ENCODE data around the gene RBM8A. TPM values are rescaled to one million over a fixed set of nuclear protein-coding genes. Genes with fewer than 3 reads are reported as not detected.

Gene RBM8A
- total RNA-seq, 1 experiment from 2014 or later, result 370 TPM

- no peak for DNase-seq (ENCODE audit: unreplicated experiment)
- H3K4me3 Mint-ChIP-seq (ENCODE audit: unreplicated experiment), result peak overlapping the region; percentile 81
- no peaks in the 10 kb centered on the region for H3K9me3 Mint-ChIP-seq (ENCODE audit: unreplicated experiment)
- no peak overlapping the region for H3K27ac Mint-ChIP-seq (ENCODE audit: low read depth, unreplicated experiment)
- ChIA-PET POLR2A (interaction anchor here (0.8 to 1.6 kb wide), 3 partner anchors 28 to 77 kb away, joined by 3 to 5 read pairs (median 3); partner anchors contain the start of genes ANKRD34A, PIAS3, POLR3GL and RBM8A), CTCF (interaction anchor here (1.0 to 21.0 kb wide), 3 partner anchors 23 to 89 kb away, joined by 3 to 617 read pairs (median 4); partner anchors contain the start of genes ITGA10 and NUDT17)
- peaks cover 10% of the 10 kb centered on the region for H3K36me3 Mint-ChIP-seq (ENCODE audit: insufficient read depth, unreplicated experiment)
- intact Hi-C loops (cut with micrococcal nuclease), result no loop called here
- TF ChIP-seq CTCF (IDR thresholded peaks at IDR 0.05; ENCODE audit: unreplicated experiment), result no peak
- H3K27me3 Mint-ChIP-seq (ENCODE audit: insufficient read depth, unreplicated experiment), result peaks cover 12% of the 10 kb centered on the region
- BruUV-seq (replicated peaks), result no TSS peak
- peaks cover 33% of the 10 kb centered on the region for H3K4me1 Mint-ChIP-seq (ENCODE audit: insufficient read depth, unreplicated experiment)
Measured at GRCh38 chr1:145887631-145888030, 39.7 kb downstream of the RBM8A start.

- CTCF ChIA-PET, result interaction anchor here (1.8 to 21.0 kb wide), 2 partner anchors 24 to 41 kb away, joined by 4 to 617 read pairs; partner anchors contain the start of genes ITGA10 and NUDT17
Measured at GRCh38 chr1:145886816-145887215, 40.5 kb downstream of the RBM8A start.

GRCh38 chr1:145886390-145886789 is 40.9 kb downstream of the RBM8A start:
- Mint-ChIP-seq H3K4me1 (ENCODE audit: insufficient read depth, unreplicated experiment) (peaks cover 24% of the 10 kb centered on the region), H3K27ac (ENCODE audit: low read depth, unreplicated experiment) (no peak overlapping the region), H3K4me3 (ENCODE audit: unreplicated experiment) (peak overlapping the region; percentile 81), H3K9me3 (ENCODE audit: unreplicated experiment) (no peaks in the 10 kb centered on the region), H3K27me3 (ENCODE audit: insufficient read depth, unreplicated experiment) (peaks cover 12% of the 10 kb centered on the region), H3K36me3 (ENCODE audit: insufficient read depth, unreplicated experiment) (peaks cover 10% of the 10 kb centered on the region)
- BruUV-seq (replicated peaks), result no TSS peak
- intact Hi-C loops (cut with micrococcal nuclease), result loop anchor here (1.0 kb wide), 1 partner anchor 27 kb away; the partner anchor contains the start of gene PIAS3
- CTCF ChIA-PET, result interaction anchor here (0.6 to 21.0 kb wide), 3 partner anchors 24 to 55 kb away, joined by 3 to 617 read pairs (median 7); partner anchors contain the start of genes ITGA10 and NUDT17
- no peak for TF ChIP-seq CTCF (IDR thresholded peaks at IDR 0.05; ENCODE audit: unreplicated experiment)
- no peak for DNase-seq (ENCODE audit: unreplicated experiment)
- POLR2A ChIA-PET, result interaction anchor here (1.1 to 1.8 kb wide), 2 partner anchors 25 to 28 kb away, joined by 4 to 30 read pairs; partner anchors contain the start of gene PIAS3

More at GRCh38 chr1:145886816-145887215, 40.5 kb downstream of the RBM8A start:
- TF ChIP-seq CTCF (IDR thresholded peaks at IDR 0.05; ENCODE audit: unreplicated experiment), result no peak
- POLR2A ChIA-PET, result no interaction called here
- intact Hi-C loops (cut with micrococcal nuclease), result loop anchor here (1.0 kb wide), 1 partner anchor 28 kb away; the partner anchor contains the start of gene PIAS3
- Mint-ChIP-seq H3K27ac (ENCODE audit: low read depth, unreplicated experiment) (no peak overlapping the region), H3K9me3 (ENCODE audit: unreplicated experiment) (no peaks in the 10 kb centered on the region), H3K27me3 (ENCODE audit: insufficient read depth, unreplicated experiment) (peaks cover 12% of the 10 kb centered on the region), H3K4me1 (ENCODE audit: insufficient read depth, unreplicated experiment) (peaks cover 26% of the 10 kb centered on the region), H3K4me3 (ENCODE audit: unreplicated experiment) (peak overlapping the region; percentile 81), H3K36me3 (ENCODE audit: insufficient read depth, unreplicated experiment) (peaks cover 10% of the 10 kb centered on the region)
- no TSS peak for BruUV-seq (replicated peaks)
- DNase-seq (ENCODE audit: unreplicated experiment), result no peak

- intact Hi-C loops (cut with micrococcal nuclease), result loop anchor here (1.0 kb wide), 1 partner anchor 27 kb away; the partner anchor contains the start of gene PIAS3
- Mint-ChIP-seq H3K27me3 (ENCODE audit: insufficient read depth, unreplicated experiment) (peaks cover 12% of the 10 kb centered on the region), H3K27ac (ENCODE audit: low read depth, unreplicated experiment) (no peak within 1 kb of the TSS), H3K4me3 (ENCODE audit: unreplicated experiment) (peak within 1 kb of the TSS; percentile 81), H3K9me3 (ENCODE audit: unreplicated experiment) (no peaks in the 10 kb centered on the region), H3K4me1 (ENCODE audit: insufficient read depth, unreplicated experiment) (peaks cover 19% of the 10 kb centered on the region), H3K36me3 (ENCODE audit: insufficient read depth, unreplicated experiment) (peaks cover 10% of the 10 kb centered on the region)
- ChIA-PET CTCF (interaction anchor here (0.6 to 21.0 kb wide), 6 partner anchors 16 to 60 kb away, joined by 3 to 617 read pairs (median 4); partner anchors contain the start of genes ITGA10 and NUDT17), POLR2A (interaction anchor here (0.7 to 1.8 kb wide), 13 partner anchors 13 to 120 kb away, joined by 3 to 30 read pairs (median 4); partner anchors contain the start of genes ANKRD34A, LIX1L, PEX11B and PIAS3)
- BruUV-seq (replicated peaks), result no TSS peak
- no peak for TF ChIP-seq CTCF (IDR thresholded peaks at IDR 0.05; ENCODE audit: unreplicated experiment)
- peak; percentile 87 for DNase-seq (ENCODE audit: unreplicated experiment)
Measured at GRCh38 chr1:145885738-145886287, 41.5 kb downstream of the RBM8A start, which contains the start of gene ANKRD35. Gene ANKRD35, minus strand, starts transcription at chr1:145885866. Its CDS starts 108 bp downstream, at chr1:145885758.

All from MCF 10A (cell line).